ENCODE measurements around the gene TMEM14B.

Gene TMEM14B

DNA sequence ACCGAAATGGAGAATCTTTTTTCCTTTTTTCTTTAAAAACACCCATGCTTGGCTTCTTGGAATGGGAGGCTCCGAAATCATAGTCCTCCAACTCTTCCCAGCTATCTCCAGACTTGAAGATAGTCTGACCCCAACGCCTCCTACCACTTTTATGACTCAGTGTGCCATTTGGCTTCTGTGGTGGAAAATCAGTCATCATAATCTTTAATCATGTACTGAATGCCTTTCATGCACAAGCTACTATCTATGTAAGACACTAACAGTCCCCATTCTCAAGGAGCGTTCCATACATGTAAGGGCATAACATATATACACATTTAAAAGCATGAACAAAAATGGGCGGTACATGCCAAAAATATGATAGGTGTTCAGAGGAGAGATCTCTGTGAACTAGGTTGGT, 44.1 kb downstream of the TMEM14B start:
- no peak for DNase-seq (ENCODE audit: low spot score)
- in situ Hi-C loops (cut with MboI; ENCODE audit: low sequenced_read_pairs, unreplicated experiment), result no loop called here
- TF ChIP-seq, protein P1, sequence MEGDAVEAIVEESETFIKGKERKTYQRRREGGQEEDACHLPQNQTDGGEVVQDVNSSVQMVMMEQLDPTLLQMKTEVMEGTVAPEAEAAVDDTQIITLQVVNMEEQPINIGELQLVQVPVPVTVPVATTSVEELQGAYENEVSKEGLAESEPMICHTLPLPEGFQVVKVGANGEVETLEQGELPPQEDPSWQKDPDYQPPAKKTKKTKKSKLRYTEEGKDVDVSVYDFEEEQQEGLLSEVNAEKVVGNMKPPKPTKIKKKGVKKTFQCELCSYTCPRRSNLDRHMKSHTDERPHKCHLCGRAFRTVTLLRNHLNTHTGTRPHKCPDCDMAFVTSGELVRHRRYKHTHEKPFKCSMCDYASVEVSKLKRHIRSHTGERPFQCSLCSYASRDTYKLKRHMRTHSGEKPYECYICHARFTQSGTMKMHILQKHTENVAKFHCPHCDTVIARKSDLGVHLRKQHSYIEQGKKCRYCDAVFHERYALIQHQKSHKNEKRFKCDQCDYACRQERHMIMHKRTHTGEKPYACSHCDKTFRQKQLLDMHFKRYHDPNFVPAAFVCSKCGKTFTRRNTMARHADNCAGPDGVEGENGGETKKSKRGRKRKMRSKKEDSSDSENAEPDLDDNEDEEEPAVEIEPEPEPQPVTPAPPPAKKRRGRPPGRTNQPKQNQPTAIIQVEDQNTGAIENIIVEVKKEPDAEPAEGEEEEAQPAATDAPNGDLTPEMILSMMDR (IDR thresholded peaks at IDR 0.05; ENCODE audit: borderline replicate concordance, control extremely low read depth, extremely low read depth, insufficient read depth, missing control alignments), result no peak

DNA sequence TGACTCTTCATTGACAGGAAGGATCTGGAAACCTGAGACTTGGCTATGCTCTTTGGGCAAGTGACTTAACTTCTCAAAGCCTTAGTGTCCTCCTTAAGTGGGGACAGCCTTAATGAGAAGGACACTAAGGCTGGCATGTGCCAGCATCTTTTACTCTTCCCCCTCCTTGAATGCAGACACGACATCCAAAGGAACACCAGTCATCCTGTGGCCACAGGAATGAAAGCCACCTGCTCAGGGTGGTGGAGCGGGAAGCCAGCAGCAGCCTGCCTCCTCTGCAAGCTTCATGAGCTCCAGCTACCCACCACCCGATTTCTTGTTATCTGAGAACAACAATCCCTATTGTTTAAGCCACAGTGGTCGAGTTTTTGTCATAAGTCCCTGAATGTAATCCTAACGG, 44.5 kb downstream of the TMEM14B start:
- in situ Hi-C loops (cut with MboI; ENCODE audit: low sequenced_read_pairs, unreplicated experiment), result no loop called here
- TF ChIP-seq, protein P1 (IDR thresholded peaks at IDR 0.05; ENCODE audit: borderline replicate concordance, control extremely low read depth, extremely low read depth, insufficient read depth, missing control alignments), result no peak
- DNase-seq (ENCODE audit: low spot score), result no peak

DNA sequence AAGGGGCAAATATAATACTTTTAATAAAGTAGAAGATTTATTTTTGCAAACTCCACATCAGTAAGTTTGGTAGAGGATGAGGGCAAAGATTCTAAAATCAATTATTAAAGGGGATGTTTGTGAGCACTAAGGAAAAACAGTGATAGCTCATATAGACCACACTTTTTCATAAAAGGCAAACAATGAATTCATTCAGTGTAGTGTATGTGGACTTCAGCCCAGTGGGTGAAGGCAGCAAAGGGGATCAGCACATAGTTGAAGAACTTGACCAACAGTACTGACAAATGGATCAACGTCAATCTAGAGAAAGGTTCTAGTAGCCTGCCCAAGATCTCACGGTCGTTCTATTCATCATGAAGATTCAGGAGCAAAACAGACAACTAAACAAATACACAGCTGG, 45.4 kb downstream of the TMEM14B start:
- in situ Hi-C loops (cut with MboI; ENCODE audit: low sequenced_read_pairs, unreplicated experiment), result no loop called here
- TF ChIP-seq, protein P1 (IDR thresholded peaks at IDR 0.05; ENCODE audit: borderline replicate concordance, control extremely low read depth, extremely low read depth, insufficient read depth, missing control alignments), result no peak
- no peak for DNase-seq (ENCODE audit: low spot score)

DNA sequence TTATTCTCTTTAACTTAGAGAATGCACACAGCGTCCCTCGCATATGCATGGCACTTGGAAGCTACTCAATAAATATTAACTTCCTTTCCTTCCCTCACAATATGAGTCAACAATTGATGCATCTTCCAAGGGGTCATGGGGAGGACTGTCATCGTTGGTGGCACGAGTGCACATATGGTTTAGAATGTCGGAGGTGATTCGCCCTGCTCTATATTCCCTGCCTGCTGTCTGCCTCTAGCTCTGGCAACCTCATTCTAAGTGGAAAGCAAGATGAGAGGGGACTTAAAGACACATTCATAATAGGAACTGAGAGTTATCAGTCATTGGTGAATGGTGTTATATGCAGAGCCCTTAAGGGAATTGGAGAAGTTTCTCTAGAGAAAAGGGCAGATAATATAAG, 46.1 kb downstream of the TMEM14B start:
- TF ChIP-seq, protein P1 (IDR thresholded peaks at IDR 0.05; ENCODE audit: borderline replicate concordance, control extremely low read depth, extremely low read depth, insufficient read depth, missing control alignments), result no peak
- DNase-seq (ENCODE audit: low spot score), result no peak
- in situ Hi-C loops (cut with MboI; ENCODE audit: low sequenced_read_pairs, unreplicated experiment), result no loop called here

DNA sequence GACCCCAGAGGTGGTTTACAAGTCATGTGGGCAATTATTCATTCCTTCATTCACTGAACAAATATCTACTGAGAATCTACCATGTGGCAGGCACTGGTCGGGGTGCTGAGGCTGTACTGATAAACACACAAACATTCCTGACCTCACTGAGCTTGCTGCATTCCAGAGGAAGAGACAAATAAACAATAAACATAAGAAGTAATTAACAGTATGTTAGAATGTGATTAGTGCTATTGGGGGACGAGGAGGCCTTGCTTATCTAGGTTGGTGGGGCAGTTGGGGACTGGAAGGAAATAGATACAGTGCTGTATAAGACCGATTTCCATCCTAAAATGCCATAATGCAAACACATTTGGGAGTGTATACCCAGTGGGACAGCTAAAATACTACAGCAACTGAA, 46.6 kb downstream of the TMEM14B start:
- TF ChIP-seq, protein P1 (IDR thresholded peaks at IDR 0.05; ENCODE audit: borderline replicate concordance, control extremely low read depth, extremely low read depth, insufficient read depth, missing control alignments), result no peak
- in situ Hi-C loops (cut with MboI; ENCODE audit: low sequenced_read_pairs, unreplicated experiment), result no loop called here
- DNase-seq (ENCODE audit: low spot score), result no peak

DNA sequence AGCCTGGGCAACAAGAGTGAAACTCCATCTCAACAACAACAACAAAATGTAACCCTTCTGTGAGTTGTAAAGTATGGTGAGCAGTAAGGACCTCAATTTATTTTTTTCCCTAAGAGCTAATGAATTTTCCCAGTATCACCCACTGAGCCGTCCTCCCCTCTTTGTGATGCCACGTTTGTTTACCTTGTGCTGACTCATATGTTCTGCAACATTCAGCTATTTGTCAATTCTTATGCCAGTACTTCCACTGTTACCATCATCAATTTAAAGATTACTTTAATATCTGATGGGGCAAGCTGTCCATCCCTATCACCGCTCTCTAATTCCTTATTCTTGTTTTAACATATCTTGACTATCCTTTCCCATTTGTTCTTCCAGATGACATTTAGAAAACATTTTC, 53.2 kb downstream of the TMEM14B start:
- TF ChIP-seq, protein P1 (IDR thresholded peaks at IDR 0.05; ENCODE audit: borderline replicate concordance, control extremely low read depth, extremely low read depth, insufficient read depth, missing control alignments), result no peak
- in situ Hi-C loops (cut with MboI; ENCODE audit: low sequenced_read_pairs, unreplicated experiment), result loop anchor here (5.0 kb wide), 1 partner anchor 324 kb away; no protein-coding TSS in a partner anchor
- no peak for DNase-seq (ENCODE audit: low spot score)

Measured in GM13976 (cell line).